Measurements from ENCODE around the gene DLGAP1.

DNA sequence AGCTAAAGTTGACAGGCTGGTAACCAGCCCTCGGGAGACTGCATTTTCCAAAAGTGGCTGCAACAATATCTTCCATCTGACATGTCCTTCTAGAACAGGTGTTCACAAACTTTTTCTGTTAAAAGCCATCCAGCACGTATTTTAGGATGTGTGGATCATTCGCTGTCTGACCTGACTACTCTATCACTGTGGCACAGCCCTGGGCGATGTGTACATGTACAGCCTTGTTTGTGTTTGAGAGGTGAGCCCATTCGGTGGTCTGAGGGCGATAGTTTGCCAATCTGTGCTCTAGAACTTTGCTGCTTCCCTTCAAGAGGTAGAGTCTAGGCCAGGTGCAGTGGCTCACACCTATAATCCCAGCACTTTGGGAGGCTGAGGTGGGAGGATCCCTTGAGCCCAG, 839.0 kb downstream of the DLGAP1 start:
- TF ChIP-seq, protein P1, sequence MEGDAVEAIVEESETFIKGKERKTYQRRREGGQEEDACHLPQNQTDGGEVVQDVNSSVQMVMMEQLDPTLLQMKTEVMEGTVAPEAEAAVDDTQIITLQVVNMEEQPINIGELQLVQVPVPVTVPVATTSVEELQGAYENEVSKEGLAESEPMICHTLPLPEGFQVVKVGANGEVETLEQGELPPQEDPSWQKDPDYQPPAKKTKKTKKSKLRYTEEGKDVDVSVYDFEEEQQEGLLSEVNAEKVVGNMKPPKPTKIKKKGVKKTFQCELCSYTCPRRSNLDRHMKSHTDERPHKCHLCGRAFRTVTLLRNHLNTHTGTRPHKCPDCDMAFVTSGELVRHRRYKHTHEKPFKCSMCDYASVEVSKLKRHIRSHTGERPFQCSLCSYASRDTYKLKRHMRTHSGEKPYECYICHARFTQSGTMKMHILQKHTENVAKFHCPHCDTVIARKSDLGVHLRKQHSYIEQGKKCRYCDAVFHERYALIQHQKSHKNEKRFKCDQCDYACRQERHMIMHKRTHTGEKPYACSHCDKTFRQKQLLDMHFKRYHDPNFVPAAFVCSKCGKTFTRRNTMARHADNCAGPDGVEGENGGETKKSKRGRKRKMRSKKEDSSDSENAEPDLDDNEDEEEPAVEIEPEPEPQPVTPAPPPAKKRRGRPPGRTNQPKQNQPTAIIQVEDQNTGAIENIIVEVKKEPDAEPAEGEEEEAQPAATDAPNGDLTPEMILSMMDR (IDR thresholded peaks at IDR 0.05; ENCODE audit: low read depth, low read length, missing input control), result no peak
- TF ChIP-seq TAF1 (conservative IDR thresholded peaks at IDR 0.05) (no peak), SP1 (IDR thresholded peaks at IDR 0.05) (no peak)
- TF ChIP-seq, protein P2, sequence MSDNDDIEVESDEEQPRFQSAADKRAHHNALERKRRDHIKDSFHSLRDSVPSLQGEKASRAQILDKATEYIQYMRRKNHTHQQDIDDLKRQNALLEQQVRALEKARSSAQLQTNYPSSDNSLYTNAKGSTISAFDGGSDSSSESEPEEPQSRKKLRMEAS (IDR thresholded peaks at IDR 0.05), result no peak

Data from liver (tissue), 3 donors.